ENCODE results near the gene THSD7A. TPM values are rescaled to one million over a fixed set of nuclear protein-coding genes. Genes with fewer than 3 reads are reported as not detected.
"Not testable (repeated sequence)": the region's sequence is repeated elsewhere in the genome, so short reads cannot be mapped to it uniquely, and the experiment has no call there.

The THSD7A gene
- polyA plus RNA-seq, 1 donor from 2014 or later = 18.5 TPM

DNA sequence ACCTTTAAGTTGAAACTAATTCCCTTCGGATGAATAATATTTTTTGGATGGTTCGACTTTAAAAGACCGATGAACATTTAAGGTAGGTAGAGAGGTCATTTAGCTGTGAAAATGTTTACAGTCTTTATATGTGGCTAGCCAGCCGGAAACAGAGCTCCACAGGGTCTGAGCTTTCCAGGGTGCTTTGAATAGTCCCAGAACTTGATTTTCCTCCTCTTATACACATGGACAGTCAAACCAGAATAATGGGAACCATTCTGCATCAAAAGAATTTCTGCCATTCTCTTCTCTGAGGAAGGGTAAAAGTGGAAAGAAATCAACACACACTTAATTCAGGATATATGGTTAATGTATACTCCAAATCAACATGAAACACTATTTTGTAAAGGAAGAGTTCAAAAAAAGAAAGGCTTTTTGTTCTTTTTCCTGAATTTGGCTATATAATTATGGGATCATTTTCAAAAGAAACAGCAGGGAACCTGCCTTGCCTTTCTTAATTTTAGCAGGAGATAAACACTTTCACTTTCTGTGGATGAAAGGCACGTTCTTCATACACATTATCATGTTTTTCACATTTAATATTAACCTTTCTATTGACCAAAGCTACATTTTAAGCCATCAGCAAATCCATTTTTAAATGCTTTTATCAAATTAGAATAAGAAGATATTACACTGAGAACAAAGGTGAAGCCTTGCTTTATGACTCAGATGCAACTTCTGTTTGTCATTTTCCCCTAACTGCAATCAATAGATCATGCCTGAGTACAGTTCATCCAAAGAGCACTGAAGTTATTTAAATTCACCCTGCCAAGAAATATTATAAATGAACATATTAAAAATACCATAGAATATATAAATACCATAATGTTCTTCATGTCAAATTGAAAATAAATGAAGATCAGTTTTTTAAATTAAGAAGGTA, 307.3 kb downstream of the THSD7A start:
- no peaks in the 10 kb centered on the region for H3K79me2 ChIP-seq (replicated peaks; ENCODE audit: insufficient read depth, low read length)
- no peaks in the 10 kb centered on the region for H3F3A ChIP-seq (ENCODE audit: insufficient read depth, low read length, poor library complexity, severe bottlenecking)
- no peaks in the 10 kb centered on the region for H3K9me2 ChIP-seq (ENCODE audit: insufficient read depth, low read length)
- H3K36me3 ChIP-seq (ENCODE audit: insufficient read depth, low read length) = peaks cover 3% of the 10 kb centered on the region
- no peaks in the 10 kb centered on the region for H3K27me3 ChIP-seq (ENCODE audit: insufficient read depth, low read depth, low read length)
- no peak overlapping the region for H3K9ac ChIP-seq (ENCODE audit: low read length)
- H3K9me3 ChIP-seq (ENCODE audit: low read length) = no peaks in the 10 kb centered on the region
- no peak overlapping the region for H2AFZ ChIP-seq (ENCODE audit: low read depth, low read length)
- H4K20me1 ChIP-seq (ENCODE audit: insufficient read depth) = no peaks in the 10 kb centered on the region
- H3K27ac ChIP-seq (ENCODE audit: low read length) = no peak overlapping the region
- no peak overlapping the region for H3K4me3 ChIP-seq (ENCODE audit: low read length)
- TF ChIP-seq MXI1 (conservative IDR thresholded peaks at IDR 0.05; ENCODE audit: poor library complexity, severe bottlenecking) (no peak), EP300 (conservative IDR thresholded peaks at IDR 0.05; ENCODE audit: poor library complexity, severe bottlenecking) (no peak), TAF1 (IDR thresholded peaks at IDR 0.05; ENCODE audit: low read depth) (no peak), RAD21 (conservative IDR thresholded peaks at IDR 0.05) (no peak), SMC3 (conservative IDR thresholded peaks at IDR 0.05; ENCODE audit: poor library complexity) (no peak), EZH2 (IDR thresholded peaks at IDR 0.05; ENCODE audit: borderline replicate concordance, insufficient read depth, low read length, poor library complexity, severe bottlenecking) (no peak)
- TF ChIP-seq, protein P1, sequence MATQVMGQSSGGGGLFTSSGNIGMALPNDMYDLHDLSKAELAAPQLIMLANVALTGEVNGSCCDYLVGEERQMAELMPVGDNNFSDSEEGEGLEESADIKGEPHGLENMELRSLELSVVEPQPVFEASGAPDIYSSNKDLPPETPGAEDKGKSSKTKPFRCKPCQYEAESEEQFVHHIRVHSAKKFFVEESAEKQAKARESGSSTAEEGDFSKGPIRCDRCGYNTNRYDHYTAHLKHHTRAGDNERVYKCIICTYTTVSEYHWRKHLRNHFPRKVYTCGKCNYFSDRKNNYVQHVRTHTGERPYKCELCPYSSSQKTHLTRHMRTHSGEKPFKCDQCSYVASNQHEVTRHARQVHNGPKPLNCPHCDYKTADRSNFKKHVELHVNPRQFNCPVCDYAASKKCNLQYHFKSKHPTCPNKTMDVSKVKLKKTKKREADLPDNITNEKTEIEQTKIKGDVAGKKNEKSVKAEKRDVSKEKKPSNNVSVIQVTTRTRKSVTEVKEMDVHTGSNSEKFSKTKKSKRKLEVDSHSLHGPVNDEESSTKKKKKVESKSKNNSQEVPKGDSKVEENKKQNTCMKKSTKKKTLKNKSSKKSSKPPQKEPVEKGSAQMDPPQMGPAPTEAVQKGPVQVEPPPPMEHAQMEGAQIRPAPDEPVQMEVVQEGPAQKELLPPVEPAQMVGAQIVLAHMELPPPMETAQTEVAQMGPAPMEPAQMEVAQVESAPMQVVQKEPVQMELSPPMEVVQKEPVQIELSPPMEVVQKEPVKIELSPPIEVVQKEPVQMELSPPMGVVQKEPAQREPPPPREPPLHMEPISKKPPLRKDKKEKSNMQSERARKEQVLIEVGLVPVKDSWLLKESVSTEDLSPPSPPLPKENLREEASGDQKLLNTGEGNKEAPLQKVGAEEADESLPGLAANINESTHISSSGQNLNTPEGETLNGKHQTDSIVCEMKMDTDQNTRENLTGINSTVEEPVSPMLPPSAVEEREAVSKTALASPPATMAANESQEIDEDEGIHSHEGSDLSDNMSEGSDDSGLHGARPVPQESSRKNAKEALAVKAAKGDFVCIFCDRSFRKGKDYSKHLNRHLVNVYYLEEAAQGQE (IDR thresholded peaks at IDR 0.05; ENCODE audit: borderline replicate concordance) = no peak
- H3K4me2 ChIP-seq (ENCODE audit: low read length) = no peak overlapping the region

DNA sequence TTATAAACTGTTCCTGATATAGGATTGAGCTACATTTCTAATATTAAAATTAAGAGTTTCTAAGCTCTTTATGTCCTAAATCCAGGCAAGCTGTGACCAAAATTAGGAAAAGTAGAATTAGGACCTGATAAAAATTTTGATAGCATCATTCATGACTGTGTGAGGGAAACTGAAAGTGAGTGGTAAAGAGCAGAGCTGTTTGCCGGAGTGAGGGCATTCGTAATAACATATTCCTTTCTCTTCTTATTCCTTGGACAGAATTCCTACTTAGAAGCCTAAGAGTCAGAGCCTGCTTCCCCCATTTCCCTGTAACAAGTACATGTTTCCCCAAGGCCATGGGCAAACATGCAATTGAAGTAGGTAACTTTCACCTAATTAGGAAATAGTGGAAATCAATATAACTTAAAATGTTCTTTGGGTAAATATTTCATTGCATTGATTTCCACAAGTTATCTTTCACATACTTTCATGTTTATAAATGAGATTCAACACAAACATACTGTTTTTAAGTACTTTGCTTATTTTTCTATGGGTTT, 310.0 kb downstream of the THSD7A start:
- H3K4me2 ChIP-seq (ENCODE audit: low read length); H3K27me3 ChIP-seq (ENCODE audit: insufficient read depth, low read depth, low read length); H3K4me3 ChIP-seq (ENCODE audit: low read length); H2AFZ ChIP-seq (ENCODE audit: low read depth, low read length); H3K79me2 ChIP-seq (replicated peaks; ENCODE audit: insufficient read depth, low read length); H3K36me3 ChIP-seq (ENCODE audit: insufficient read depth, low read length); H3K9ac ChIP-seq (ENCODE audit: low read length); H3K27ac ChIP-seq (ENCODE audit: low read length); H4K20me1 ChIP-seq (ENCODE audit: insufficient read depth); H3K9me2 ChIP-seq (ENCODE audit: insufficient read depth, low read length); H3K9me3 ChIP-seq (ENCODE audit: low read length); H3F3A ChIP-seq (ENCODE audit: insufficient read depth, low read length, poor library complexity, severe bottlenecking): not testable (repeated sequence)

DNA sequence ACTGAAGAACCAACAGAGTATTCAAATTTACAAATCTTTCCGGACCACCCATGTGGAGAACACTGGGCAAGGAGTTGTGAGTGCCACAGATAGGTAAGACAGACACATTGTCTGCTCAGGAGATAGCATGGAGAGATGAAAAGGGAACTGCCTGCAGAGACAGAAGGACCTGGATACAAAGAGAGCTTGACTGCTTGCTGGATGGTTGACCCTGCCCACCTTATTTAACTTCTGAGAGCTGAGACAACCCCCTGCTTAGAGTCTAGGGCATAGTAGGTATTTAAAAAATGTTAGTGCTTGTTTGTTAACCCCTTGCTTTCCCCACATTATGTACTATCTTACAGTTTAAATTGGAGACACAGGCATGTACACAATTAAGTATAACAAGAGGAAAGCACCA, 314.1 kb downstream of the THSD7A start:
- Histone ChIP-seq H3K27ac (ENCODE audit: low read length) (no peak overlapping the region), H3K9me2 (ENCODE audit: insufficient read depth, low read length) (no peaks in the 10 kb centered on the region), H3K4me3 (ENCODE audit: low read length) (no peak overlapping the region), H2AFZ (ENCODE audit: low read depth, low read length) (no peak overlapping the region), H3K27me3 (ENCODE audit: insufficient read depth, low read depth, low read length) (no peaks in the 10 kb centered on the region), H3F3A (ENCODE audit: insufficient read depth, low read length, poor library complexity, severe bottlenecking) (no peaks in the 10 kb centered on the region), H3K36me3 (ENCODE audit: insufficient read depth, low read length) (no peaks in the 10 kb centered on the region), H3K9ac (ENCODE audit: low read length) (no peak overlapping the region), H3K79me2 (replicated peaks; ENCODE audit: insufficient read depth, low read length) (no peaks in the 10 kb centered on the region), H4K20me1 (ENCODE audit: insufficient read depth) (no peaks in the 10 kb centered on the region), H3K9me3 (ENCODE audit: low read length) (no peaks in the 10 kb centered on the region), H3K4me2 (ENCODE audit: low read length) (no peak overlapping the region)
- no peak for TF ChIP-seq TAF1 (IDR thresholded peaks at IDR 0.05; ENCODE audit: low read depth)
- no peak for TF ChIP-seq SMC3 (conservative IDR thresholded peaks at IDR 0.05; ENCODE audit: poor library complexity)
- no peak for TF ChIP-seq RAD21 (conservative IDR thresholded peaks at IDR 0.05)
- no peak for TF ChIP-seq MXI1 (conservative IDR thresholded peaks at IDR 0.05; ENCODE audit: poor library complexity, severe bottlenecking)
- TF ChIP-seq, protein P1 (IDR thresholded peaks at IDR 0.05; ENCODE audit: borderline replicate concordance) = no peak
- TF ChIP-seq, protein P2, sequence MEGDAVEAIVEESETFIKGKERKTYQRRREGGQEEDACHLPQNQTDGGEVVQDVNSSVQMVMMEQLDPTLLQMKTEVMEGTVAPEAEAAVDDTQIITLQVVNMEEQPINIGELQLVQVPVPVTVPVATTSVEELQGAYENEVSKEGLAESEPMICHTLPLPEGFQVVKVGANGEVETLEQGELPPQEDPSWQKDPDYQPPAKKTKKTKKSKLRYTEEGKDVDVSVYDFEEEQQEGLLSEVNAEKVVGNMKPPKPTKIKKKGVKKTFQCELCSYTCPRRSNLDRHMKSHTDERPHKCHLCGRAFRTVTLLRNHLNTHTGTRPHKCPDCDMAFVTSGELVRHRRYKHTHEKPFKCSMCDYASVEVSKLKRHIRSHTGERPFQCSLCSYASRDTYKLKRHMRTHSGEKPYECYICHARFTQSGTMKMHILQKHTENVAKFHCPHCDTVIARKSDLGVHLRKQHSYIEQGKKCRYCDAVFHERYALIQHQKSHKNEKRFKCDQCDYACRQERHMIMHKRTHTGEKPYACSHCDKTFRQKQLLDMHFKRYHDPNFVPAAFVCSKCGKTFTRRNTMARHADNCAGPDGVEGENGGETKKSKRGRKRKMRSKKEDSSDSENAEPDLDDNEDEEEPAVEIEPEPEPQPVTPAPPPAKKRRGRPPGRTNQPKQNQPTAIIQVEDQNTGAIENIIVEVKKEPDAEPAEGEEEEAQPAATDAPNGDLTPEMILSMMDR (IDR thresholded peaks at IDR 0.05; ENCODE audit: poor library complexity, severe bottlenecking) = no peak
- no peak for TF ChIP-seq EP300 (conservative IDR thresholded peaks at IDR 0.05; ENCODE audit: poor library complexity, severe bottlenecking)
- TF ChIP-seq EZH2 (IDR thresholded peaks at IDR 0.05; ENCODE audit: borderline replicate concordance, insufficient read depth, low read length, poor library complexity, severe bottlenecking) = no peak
- no peak for TF ChIP-seq POLR2AphosphoS5 (IDR thresholded peaks at IDR 0.05)
